Tibial nerve (tissue), 4 donors: ENCODE data around the gene GUF1. TPM values are rescaled to one million over a fixed set of nuclear protein-coding genes. Genes with fewer than 3 reads are reported as not detected.

ENCODE experiments used
- DNase-seq, 2 donors: peaks; one replicate each; pipeline ENCODE4 v3.0.0-alpha.2; 2019; ENCODE audit warnings: low spot score in 2 of 2
- H3K27ac ChIP-seq, 4 donors: fragments of 200-600 bp; sonication (generic) in 3 of 4; one replicate each; pipeline ENCODE4 v1.5.1; 2017 to 2019; ENCODE audit warnings: mild to moderate bottlenecking in 1 of 4
- H3K27me3 ChIP-seq, 2 donors: fragments of 200-600 bp; sonication (generic) in 1 of 2; one replicate each; pipeline versions ENCODE4 v1.5.1 to v1.6.0; 2017 to 2019
- H3K36me3 ChIP-seq, 3 donors: fragments of 200-600 bp; sonication (generic); one replicate each; pipeline ENCODE4 v1.5.1; 2018 to 2019
- H3K4me1 ChIP-seq, 4 donors: fragments of 200-600 bp; sonication (generic) in 3 of 4; one replicate each; pipeline ENCODE4 v1.5.1; 2017 to 2019
- H3K4me3 ChIP-seq, 4 donors: fragments of 200-600 bp; sonication (generic) in 3 of 4; one replicate each; pipeline ENCODE4 v1.5.1; 2017 to 2019; ENCODE audit warnings: mild to moderate bottlenecking in 1 of 4, moderate library complexity in 1 of 4
- H3K9me3 ChIP-seq, 4 donors: fragments of 200-600 bp; sonication (generic) in 3 of 4; one replicate each; pipeline ENCODE4 v1.5.1; 2017 to 2019
- CTCF ChIP-seq, 5 experiments: fragments of 200-600 bp in 3 of 5; fragments of 450-650 bp in 2 of 5; sonication (generic) in 3 of 5; IDR thresholded peaks; one replicate each; pipeline ENCODE4 v1.5.1; 2016 to 2019; ENCODE audit warnings: antibody characterized with exemption in 5 of 5, mild to moderate bottlenecking in 3 of 5, moderate library complexity in 2 of 5
- EP300 ChIP-seq, 2 donors: sonication (generic); formaldehyde crosslinking; IDR thresholded peaks; one replicate each; pipeline ENCODE4 v1.6.1; 2017; ENCODE audit warnings: antibody characterized with exemption in 2 of 2, mild to moderate bottlenecking in 1 of 2
- POLR2A ChIP-seq, 2 donors: fragments of 450-650 bp; IDR thresholded peaks; one replicate each; pipeline ENCODE4 v1.6.1; 2017; ENCODE audit warnings: antibody characterized with exemption in 2 of 2, mild to moderate bottlenecking in 2 of 2, moderate library complexity in 2 of 2
- WGBS, 2 donors: methylation state at CpG; one replicate each; pipeline ENCODE4 v1.1.5; 2018; 5-methylcytosine and 5-hydroxymethylcytosine counted together
- total RNA-seq, 4 donors: library from RNA; depleted of rRNA; stranded (reverse); fragments of >200 nt; gene quantifications; one replicate each; pipeline ENCODE4 v1.1.0, GENCODE V29; 2016

GUF1 gene
- total RNA-seq, 4 donors from 2014 or later = 15.3 to 21.9 (median 18.7) TPM

DNA sequence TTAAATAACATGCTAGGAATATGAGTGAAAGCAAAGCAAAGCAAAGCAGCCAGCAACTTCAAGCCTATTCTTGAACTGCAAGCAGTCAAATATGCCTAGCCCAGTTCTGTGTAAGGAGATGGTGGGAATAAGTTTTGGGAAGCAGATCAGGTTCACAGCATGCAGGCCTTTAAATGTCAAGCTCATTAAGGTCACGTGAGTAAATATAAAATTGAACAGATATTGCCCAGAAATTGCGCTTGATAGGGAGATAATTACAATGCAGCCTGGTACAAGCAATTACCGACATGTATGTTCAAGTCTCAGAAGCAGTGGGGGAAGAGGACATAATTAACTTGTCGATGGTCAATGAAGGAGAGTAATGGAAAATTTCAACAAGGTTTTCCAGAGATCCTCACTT lies 42.2 kb downstream of the GUF1 start:
- H3K36me3 ChIP-seq = no peaks in the 10 kb centered on the region
- WGBS, 2 donors = 90 to 93% methylated on average over 4 of the region's 4 CpGs
- no peak overlapping the region for H3K4me3 ChIP-seq
- no peaks in the 10 kb centered on the region for H3K9me3 ChIP-seq
- no peak for DNase-seq
- H3K4me1 ChIP-seq = peaks cover 0 to 25% (median 8%) of the 10 kb centered on the region in 4 donors
- TF ChIP-seq EP300 (IDR thresholded peaks at IDR 0.05) = no peak
- TF ChIP-seq POLR2A (IDR thresholded peaks at IDR 0.05) = no peak
- TF ChIP-seq CTCF (IDR thresholded peaks at IDR 0.05) = no peak
- no peak overlapping the region for H3K27ac ChIP-seq
- H3K27me3 ChIP-seq = no peaks in the 10 kb centered on the region

DNA sequence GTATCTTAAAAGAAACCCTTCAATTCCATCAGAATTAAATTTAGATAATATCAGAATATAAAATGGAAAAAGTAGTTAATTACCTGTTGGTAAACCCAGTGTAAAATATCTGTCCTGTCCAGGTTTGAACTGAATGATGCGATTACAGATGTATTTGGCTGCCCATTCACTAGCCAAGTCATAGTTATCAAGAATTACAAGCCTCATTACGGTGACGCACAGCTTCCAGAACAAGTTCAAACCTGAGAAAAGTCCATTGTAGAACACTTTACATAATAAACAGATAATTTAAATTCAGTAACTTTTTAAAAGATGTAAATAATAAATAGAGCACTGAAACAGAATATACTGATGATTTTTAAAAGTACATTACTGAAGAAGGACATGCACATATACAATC lies 43.8 kb downstream of the GUF1 start:
- H3K27me3 ChIP-seq = no peaks in the 10 kb centered on the region
- H3K4me3 ChIP-seq = no peak overlapping the region
- H3K36me3 ChIP-seq = no peaks in the 10 kb centered on the region
- no peak overlapping the region for H3K27ac ChIP-seq
- H3K4me1 ChIP-seq = peaks cover 0 to 29% (median 9%) of the 10 kb centered on the region in 4 donors
- no peak for TF ChIP-seq POLR2A (IDR thresholded peaks at IDR 0.05)
- TF ChIP-seq EP300 (IDR thresholded peaks at IDR 0.05) = no peak
- TF ChIP-seq CTCF (IDR thresholded peaks at IDR 0.05) = no peak
- 97 to 99% methylated on average over 3 of the region's 3 CpGs for WGBS, 2 donors
- no peaks in the 10 kb centered on the region for H3K9me3 ChIP-seq
- DNase-seq = no peak

DNA sequence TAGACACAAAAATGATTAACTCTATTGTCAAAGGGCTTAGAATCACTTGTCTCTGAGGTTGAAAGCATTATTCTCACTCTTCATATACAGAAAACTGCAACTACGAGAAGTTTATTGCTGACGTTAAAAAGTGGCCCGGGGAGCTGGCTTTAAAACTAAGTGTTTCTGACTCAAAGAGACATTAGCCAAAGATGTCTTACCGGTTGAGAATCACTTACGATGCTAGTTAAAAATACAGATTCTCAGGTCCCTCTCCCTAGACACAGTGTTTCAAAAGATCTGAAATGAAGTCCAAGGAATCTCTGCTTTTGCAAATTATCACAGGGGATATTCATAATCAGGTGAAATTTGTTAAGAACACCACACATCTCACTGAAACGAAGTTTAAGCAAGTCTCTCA lies 46.9 kb downstream of the GUF1 start:
- 25 to 33% methylated on average over 6 of the region's 6 CpGs for WGBS, 2 donors
- Histone ChIP-seq H3K27me3 (no peaks in the 10 kb centered on the region), H3K36me3 (no peaks in the 10 kb centered on the region), H3K27ac (peak overlapping the region in 1 of 4 donors; percentile 89), H3K9me3 (no peaks in the 10 kb centered on the region), H3K4me3 (peak overlapping the region in 2 of 4 donors; percentile 88 to 92), H3K4me1 (peaks cover 0 to 31% (median 9%) of the 10 kb centered on the region in 4 donors)
- TF ChIP-seq CTCF (IDR thresholded peaks at IDR 0.05) = no peak
- TF ChIP-seq POLR2A (IDR thresholded peaks at IDR 0.05) = no peak
- TF ChIP-seq EP300 (IDR thresholded peaks at IDR 0.05) = no peak
- no peak for DNase-seq

DNA sequence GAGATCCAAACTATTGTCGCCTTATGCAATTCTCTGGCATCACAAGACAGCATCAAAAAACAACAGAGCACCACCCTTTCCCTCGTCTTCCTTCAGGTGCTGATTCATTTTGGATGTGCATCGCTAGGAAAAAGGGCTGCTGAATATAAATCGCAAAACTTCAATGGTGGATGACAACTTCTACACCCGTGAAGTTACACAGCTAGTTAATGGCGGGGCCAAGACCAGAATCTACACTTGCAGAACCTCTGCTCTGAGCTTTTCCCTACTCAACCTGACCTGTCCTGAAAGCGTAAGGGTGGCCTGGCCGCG lies 47.5 kb downstream of the GUF1 start:
- Histone ChIP-seq H3K4me1 (peaks cover 0 to 28% (median 9%) of the 10 kb centered on the region in 4 donors), H3K4me3 (peak overlapping the region; percentile 88 to 92 (median 92)), H3K27me3 (no peaks in the 10 kb centered on the region), H3K9me3 (no peaks in the 10 kb centered on the region), H3K36me3 (no peaks in the 10 kb centered on the region), H3K27ac (peak overlapping the region; percentile 66 to 89 (median 84))
- WGBS, 2 donors = 1 to 2% methylated on average over 9 of the region's 9 CpGs
- no peak for DNase-seq
- TF ChIP-seq POLR2A (IDR thresholded peaks at IDR 0.05) (no peak), CTCF (IDR thresholded peaks at IDR 0.05) (no peak), EP300 (IDR thresholded peaks at IDR 0.05) (no peak)

DNA sequence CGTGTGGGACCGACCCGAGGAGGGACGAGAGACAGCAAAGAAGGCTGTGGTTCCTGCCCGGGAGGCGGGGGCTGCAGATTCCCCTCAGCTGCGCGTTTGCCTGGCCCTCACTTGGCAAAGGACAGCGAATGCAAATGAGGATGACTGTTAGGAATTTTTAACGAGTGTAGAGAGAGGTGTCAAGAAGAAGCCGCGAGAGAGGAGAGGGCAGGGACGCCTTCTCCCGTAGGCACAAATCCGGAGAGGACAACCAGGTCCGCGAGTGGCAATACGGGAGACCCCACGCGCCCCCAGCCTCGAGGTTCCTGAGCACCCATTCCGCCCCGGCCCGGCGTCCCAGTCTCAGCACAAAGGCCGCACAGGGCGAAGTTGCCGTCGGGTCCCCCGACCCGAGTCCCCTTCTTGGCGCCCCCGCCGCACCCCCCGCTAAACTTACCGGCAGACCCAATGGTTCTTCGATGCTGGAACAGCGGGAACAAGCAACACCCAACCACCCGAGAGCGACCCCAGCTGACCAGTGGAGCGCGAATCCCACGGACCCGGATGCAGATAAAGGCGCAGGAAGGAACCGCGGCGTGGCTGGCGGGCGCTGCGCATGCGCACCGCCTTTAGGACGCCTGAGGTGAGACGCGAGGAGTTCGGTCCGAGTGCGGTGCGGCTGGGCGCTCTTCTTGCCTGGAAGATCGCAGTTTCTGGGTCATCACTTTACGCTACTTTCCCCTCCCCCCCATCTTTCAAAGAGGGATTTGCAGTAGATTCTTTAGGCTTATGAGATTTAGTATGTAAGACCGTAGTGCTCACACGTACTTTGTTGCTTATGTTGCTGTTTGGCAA lies 48.0 kb downstream of the GUF1 start, which contains the start of gene GNPDA2:
Gene GNPDA2 (minus strand): TSS at position 519 of the 834 bp plus-strand sequence. CDS start 4,349 bp downstream, outside the sequence.
- peak within 1 kb of the TSS; percentile 88 to 92 (median 92) for H3K4me3 ChIP-seq
- no peaks in the 10 kb centered on the region for H3K27me3 ChIP-seq
- 0% methylated on average over 38 to 65 of the region's 65 CpGs for WGBS, 2 donors
- TF ChIP-seq CTCF (IDR thresholded peaks at IDR 0.05) (peak in 3 of 5 experiments; percentile 8 to 32 (median 13)), EP300 (IDR thresholded peaks at IDR 0.05) (peak in 1 of 2 donors; percentile 76), POLR2A (IDR thresholded peaks at IDR 0.05) (peak in 1 of 2 donors; percentile 48)
- H3K27ac ChIP-seq = peak within 1 kb of the TSS; percentile 66 to 89 (median 84)
- DNase-seq = peak; percentile 72 to 74
- H3K9me3 ChIP-seq = no peaks in the 10 kb centered on the region
- no peaks in the 10 kb centered on the region for H3K36me3 ChIP-seq
- H3K4me1 ChIP-seq = peaks cover 0 to 28% (median 9%) of the 10 kb centered on the region in 4 donors
